HG03378 (cell line): ENCODE measurements around the gene RASSF1.
A peak's percentile ranks its signal among the peaks of the same experiment; 100 is the strongest.

Experiments
- ATAC-seq: cut with Tn5 transposase; IDR thresholded peaks from one replicate; pipeline ENCODE4 v1.9.1; 2021; ENCODE audit warnings: mild to moderate bottlenecking, moderate library complexity; ENCODE audit not compliant: unreplicated experiment

The RASSF1 gene

GRCh38 chr3:50345586-50346234 is 5.1 kb upstream of the RASSF1 start, which contains the start of gene ZMYND10:
Gene ZMYND10, minus strand, starts transcription at chr3:50345732. Its CDS starts 153 bp downstream, at chr3:50345579.
- ATAC-seq, result no peak

- no peak for ATAC-seq
Observed at GRCh38 chr3:50345008-50345407, 4.4 kb upstream of the RASSF1 start.

- no peak for ATAC-seq
Observed at GRCh38 chr3:50342813-50343633, 2.4 kb upstream of the RASSF1 start.

GRCh38 chr3:50341996-50342650 is 1.5 kb upstream of the RASSF1 start:
- no peak for ATAC-seq

GRCh38 chr3:50341537-50341936 is 901 bp upstream of the RASSF1 start:
- no peak for ATAC-seq

- no peak for ATAC-seq
Observed at GRCh38 chr3:50340147-50340447, 539 bp downstream of the RASSF1 start.

- ATAC-seq, result no peak
Observed at GRCh38 chr3:50339485-50340146, 1.0 kb downstream of the RASSF1 start.

GRCh38 chr3:50338965-50339364 is 1.7 kb downstream of the RASSF1 start:
- ATAC-seq, result no peak

GRCh38 chr3:50337175-50337861 is 3.3 kb downstream of the RASSF1 start:
- peak; percentile 72 for ATAC-seq

GRCh38 chr3:50336452-50337174 is 4.0 kb downstream of the RASSF1 start:
- ATAC-seq, result peak; percentile 15

- no peak for ATAC-seq
Observed at GRCh38 chr3:50334339-50335075, 6.1 kb downstream of the RASSF1 start.

GRCh38 chr3:50333744-50334328 is 6.8 kb downstream of the RASSF1 start:
- no peak for ATAC-seq

GRCh38 chr3:50331364-50331907 is 9.2 kb downstream of the RASSF1 start:
- no peak for ATAC-seq

GRCh38 chr3:50330330-50330729 is 10.3 kb downstream of the RASSF1 start:
- no peak for ATAC-seq

- ATAC-seq, result peak; percentile 74
Observed at GRCh38 chr3:50327943-50328691, 12.5 kb downstream of the RASSF1 start, which contains the start of gene TUSC2. Gene TUSC2, minus strand, starts transcription at chr3:50328223. Its CDS starts 124 bp downstream, at chr3:50328099.

GRCh38 chr3:50327129-50327528 is 13.5 kb downstream of the RASSF1 start:
- ATAC-seq, result no peak

- no peak for ATAC-seq
Observed at GRCh38 chr3:50326182-50326541, 14.5 kb downstream of the RASSF1 start.
